HCT116 (cell line): ENCODE results near the gene HERC3. TPM values are rescaled to one million over a fixed set of nuclear protein-coding genes. Genes with fewer than 3 reads are reported as not detected.

Experiments
- ATAC-seq: fragments of 200-7000 bp; cut with Tn5 transposase; 2 replicates; pipeline ENCODE4 v1.9.1; 2020; ENCODE audit warnings: mild to moderate bottlenecking, moderate library complexity
- BruUV-seq: library from RNA; stranded (reverse); fragments of 400-500 nt; replicated peaks from 2 replicates; lab custom pipeline; 2021; lab: Mats Ljungman, UMichigan
- CTCF ChIA-PET: fragments of 300-600 bp; sonication (Branson Sonifier 250); formaldehyde crosslinking; loops from one replicate; lab custom pipeline; 2021; ENCODE audit warnings: antibody characterized with exemption; lab: Charles Lee
- POLR2A ChIA-PET: fragments of 300-600, 350-600 bp; sonication (Branson Sonifier 250); formaldehyde crosslinking; loops from one replicate; lab custom pipeline; 2021; ENCODE audit warnings: antibody characterized with exemption; lab: Charles Lee
- RAD21 ChIA-PET, 2 experiments: fragments of 300-600 bp; sonication (Branson Sonifier 250); formaldehyde crosslinking; loops; one replicate each; lab custom pipeline; 2023; ENCODE audit warnings: low total read pairs in 2 of 2; ENCODE audit not compliant: uncharacterized antibody in 2 of 2, unreplicated experiment in 2 of 2, low non-redundant PET in 1 of 2; lab: Charles Lee
- DNase-seq: peaks from one replicate; pipeline ENCODE4 v3.0.0-alpha.2; 2010; ENCODE audit warnings: low read depth, low spot score
- H2AFZ ChIP-seq: fragments of 200-600 bp; shearing (Covaris generic), sonication (generic); 2 replicates; pipeline ENCODE4 v1.6.1; 2017; ENCODE audit warnings: low read depth, mixed run types, mixed read lengths, antibody characterized with exemption, low read length; ENCODE audit not compliant: poor library complexity, severe bottlenecking
- H3K27ac ChIP-seq: 2 replicates; pipeline ENCODE4 v1.5.1; 2012; ENCODE audit warnings: low read depth, low read length
- H3K27me3 ChIP-seq: fragments of 200-600 bp; sonication (generic); 2 replicates; pipeline ENCODE4 v1.6.1; 2016; ENCODE audit warnings: mixed run types, low read length, mixed read lengths; ENCODE audit not compliant: insufficient read depth
- H3K36me3 ChIP-seq, 2 experiments: fragments of 200-500 bp in 1 of 2; fragments of 200-600 bp in 1 of 2; sonication (Bioruptor generic) in 1 of 2; sonication (generic) in 1 of 2; 2 replicates each; pipeline versions ENCODE4 v1.5.1 to v1.6.1; 2014 to 2016; ENCODE audit warnings: low read length in 2 of 2, inconsistent platforms in 1 of 2, mixed read lengths in 1 of 2, mixed run types in 1 of 2; ENCODE audit not compliant: insufficient read depth in 2 of 2, control insufficient read depth in 1 of 2
- H3K4me1 ChIP-seq, 2 experiments: fragments of 200-600 bp in 1 of 2; sonication (generic) in 1 of 2; 2 replicates each; pipeline versions ENCODE4 v1.5.1 to v1.6.1; 2012 to 2017; ENCODE audit warnings: low read length in 2 of 2, inconsistent platforms in 1 of 2, mild to moderate bottlenecking in 1 of 2, mixed read lengths in 1 of 2, mixed run types in 1 of 2, moderate library complexity in 1 of 2; ENCODE audit not compliant: insufficient read depth in 2 of 2, control insufficient read depth in 1 of 2
- H3K4me2 ChIP-seq: fragments of 200-600 bp; sonication (generic); 2 replicates; pipeline ENCODE4 v1.6.1; 2017; ENCODE audit warnings: mixed run types, low read length, mixed read lengths
- H3K4me3 ChIP-seq, 2 experiments: fragments of 200-600 bp in 1 of 2; sonication (generic) in 1 of 2; replicated peaks in 1 of 2; 2 replicates each; pipeline ENCODE4 v1.5.1; 2011 to 2016; ENCODE audit warnings: low read length in 2 of 2, control low read depth in 1 of 2, low read depth in 1 of 2, mild to moderate bottlenecking in 1 of 2, mixed read lengths in 1 of 2, mixed run types in 1 of 2
- H3K79me2 ChIP-seq: fragments of 200-600 bp; sonication (generic); 2 replicates; pipeline ENCODE4 v1.6.1; 2017; ENCODE audit warnings: mild to moderate bottlenecking, mixed run types, low read length, moderate library complexity, mixed read lengths; ENCODE audit not compliant: insufficient read depth
- H3K9ac ChIP-seq: fragments of 200-600 bp; sonication (generic); 2 replicates; pipeline ENCODE4 v1.6.1; 2016; ENCODE audit warnings: low read length, mixed read lengths
- H3K9me2 ChIP-seq: fragments of 200-600 bp; sonication (generic), shearing (Covaris generic); 2 replicates; pipeline ENCODE4 v1.6.1; 2017; ENCODE audit warnings: mixed run types, mild to moderate bottlenecking, moderate library complexity; ENCODE audit not compliant: insufficient read depth
- H3K9me3 ChIP-seq, 2 experiments: fragments of 200-500 bp in 1 of 2; fragments of 200-600 bp in 1 of 2; sonication (Bioruptor generic) in 1 of 2; sonication (generic) in 1 of 2; 2 replicates each; pipeline ENCODE4 v1.6.1; 2014 to 2017; ENCODE audit warnings: low read length in 2 of 2, mixed read lengths in 2 of 2, inconsistent platforms in 1 of 2, low read depth in 1 of 2, mild to moderate bottlenecking in 1 of 2, mixed run types in 1 of 2, moderate library complexity in 1 of 2; ENCODE audit not compliant: control insufficient read depth in 1 of 2, insufficient read depth in 1 of 2
- H4K20me1 ChIP-seq: fragments of 200-600 bp; sonication (generic), shearing (Covaris generic); 2 replicates; pipeline ENCODE4 v1.6.1; 2017; ENCODE audit warnings: mixed run types, mild to moderate bottlenecking, moderate library complexity; ENCODE audit not compliant: insufficient read depth
- EGR1 ChIP-seq: IDR thresholded peaks from 2 replicates; pipeline ENCODE4 v1.6.1; 2012; ENCODE audit warnings: low read depth
- RAD21 ChIP-seq: IDR thresholded peaks from 2 replicates; pipeline ENCODE4 v1.6.1; 2012; ENCODE audit warnings: low read depth, mild to moderate bottlenecking
- SIN3A ChIP-seq: IDR thresholded peaks from 2 replicates; pipeline ENCODE4 v1.6.1; 2012; ENCODE audit warnings: low read depth
- SRF ChIP-seq: IDR thresholded peaks from 2 replicates; pipeline ENCODE4 v1.6.1; 2012; ENCODE audit warnings: low read depth
- TCF7L2 ChIP-seq: IDR thresholded peaks from 2 replicates; pipeline ENCODE4 v1.7.0; 2011; ENCODE audit warnings: borderline replicate concordance, inconsistent platforms; ENCODE audit not compliant: insufficient read depth, insufficient read length; ENCODE audit errors: extremely low read depth
- ZFX ChIP-seq: fragments of 450-650 bp; IDR thresholded peaks from 2 replicates; pipeline ENCODE4 v1.6.1; 2017
- ZNF274 ChIP-seq: fragments of 200-500 bp; sonication (Bioruptor generic); IDR thresholded peaks from 2 replicates; pipeline ENCODE4 v1.6.1; 2014; ENCODE audit warnings: mild to moderate bottlenecking, low read depth, low read length, inconsistent platforms
- intact Hi-C: fragments of 100-400 bp; cut with micrococcal nuclease; formaldehyde crosslinking; loops from 2 replicates; pipeline ENCODE4 v1.10.0; 2022
- total RNA-seq: library from RNA; stranded (reverse); gene quantifications from one replicate; pipeline ENCODE4 v1.2.1, GENCODE V29; 2021; ENCODE audit not compliant: unreplicated experiment
- TF ChIP-seq, protein P1 (sequence below): IDR thresholded peaks from 2 replicates; pipeline ENCODE4 v1.6.1; 2012; ENCODE audit warnings: low read depth
- TF ChIP-seq, protein P2 (sequence below): IDR thresholded peaks from 2 replicates; pipeline ENCODE4 v1.6.1; 2012

HERC3 gene
- total RNA-seq, 1 experiment from 2014 or later: 10.8 TPM

DNA sequence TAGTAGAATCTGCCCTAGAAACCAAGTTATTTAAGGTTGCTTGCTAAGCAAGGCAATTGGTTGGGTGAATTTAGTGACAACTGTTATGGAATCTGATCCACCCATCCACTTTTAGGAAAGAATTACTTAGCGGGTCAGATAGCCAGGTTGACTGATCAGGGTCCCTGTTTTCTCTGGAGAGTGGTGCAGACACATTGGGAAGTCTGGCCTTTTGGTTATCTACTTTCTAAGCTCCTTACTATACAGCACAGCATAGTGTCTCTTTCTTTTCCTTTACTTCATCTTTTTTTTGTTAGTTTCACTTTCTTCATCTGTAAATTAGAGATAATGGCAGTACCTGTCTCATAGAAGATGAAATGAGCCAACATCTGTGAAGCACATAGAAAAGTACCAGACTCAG is 7.4 kb downstream of the HERC3 start:
- TF ChIP-seq, protein P1, sequence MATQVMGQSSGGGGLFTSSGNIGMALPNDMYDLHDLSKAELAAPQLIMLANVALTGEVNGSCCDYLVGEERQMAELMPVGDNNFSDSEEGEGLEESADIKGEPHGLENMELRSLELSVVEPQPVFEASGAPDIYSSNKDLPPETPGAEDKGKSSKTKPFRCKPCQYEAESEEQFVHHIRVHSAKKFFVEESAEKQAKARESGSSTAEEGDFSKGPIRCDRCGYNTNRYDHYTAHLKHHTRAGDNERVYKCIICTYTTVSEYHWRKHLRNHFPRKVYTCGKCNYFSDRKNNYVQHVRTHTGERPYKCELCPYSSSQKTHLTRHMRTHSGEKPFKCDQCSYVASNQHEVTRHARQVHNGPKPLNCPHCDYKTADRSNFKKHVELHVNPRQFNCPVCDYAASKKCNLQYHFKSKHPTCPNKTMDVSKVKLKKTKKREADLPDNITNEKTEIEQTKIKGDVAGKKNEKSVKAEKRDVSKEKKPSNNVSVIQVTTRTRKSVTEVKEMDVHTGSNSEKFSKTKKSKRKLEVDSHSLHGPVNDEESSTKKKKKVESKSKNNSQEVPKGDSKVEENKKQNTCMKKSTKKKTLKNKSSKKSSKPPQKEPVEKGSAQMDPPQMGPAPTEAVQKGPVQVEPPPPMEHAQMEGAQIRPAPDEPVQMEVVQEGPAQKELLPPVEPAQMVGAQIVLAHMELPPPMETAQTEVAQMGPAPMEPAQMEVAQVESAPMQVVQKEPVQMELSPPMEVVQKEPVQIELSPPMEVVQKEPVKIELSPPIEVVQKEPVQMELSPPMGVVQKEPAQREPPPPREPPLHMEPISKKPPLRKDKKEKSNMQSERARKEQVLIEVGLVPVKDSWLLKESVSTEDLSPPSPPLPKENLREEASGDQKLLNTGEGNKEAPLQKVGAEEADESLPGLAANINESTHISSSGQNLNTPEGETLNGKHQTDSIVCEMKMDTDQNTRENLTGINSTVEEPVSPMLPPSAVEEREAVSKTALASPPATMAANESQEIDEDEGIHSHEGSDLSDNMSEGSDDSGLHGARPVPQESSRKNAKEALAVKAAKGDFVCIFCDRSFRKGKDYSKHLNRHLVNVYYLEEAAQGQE: no peak
- TF ChIP-seq, protein P2, sequence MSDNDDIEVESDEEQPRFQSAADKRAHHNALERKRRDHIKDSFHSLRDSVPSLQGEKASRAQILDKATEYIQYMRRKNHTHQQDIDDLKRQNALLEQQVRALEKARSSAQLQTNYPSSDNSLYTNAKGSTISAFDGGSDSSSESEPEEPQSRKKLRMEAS: no peak
- TF ChIP-seq SRF (no peak), ZFX (no peak), RAD21 (no peak), SIN3A (no peak), TCF7L2 (no peak), ZNF274 (no peak), EGR1 (no peak)
- Histone ChIP-seq H3K4me2 (no peak overlapping the region), H3K9me3 (no peaks in the 10 kb centered on the region), H3K27me3 (no peaks in the 10 kb centered on the region), H3K4me3 (no peak overlapping the region), H4K20me1 (no peaks in the 10 kb centered on the region), H3K9me2 (no peaks in the 10 kb centered on the region), H2AFZ (no peak overlapping the region), H3K4me1 (no peaks in the 10 kb centered on the region), H3K36me3 (no peaks in the 10 kb centered on the region), H3K27ac (no peak overlapping the region), H3K9ac (no peak overlapping the region), H3K79me2 (no peaks in the 10 kb centered on the region)
- ChIA-PET RAD21 (no interaction called here), POLR2A (no interaction called here), CTCF (no interaction called here)
- DNase-seq: no peak
- no TSS peak for BruUV-seq
- ATAC-seq: no peak
- intact Hi-C loops: no loop called here
